Stimulated activated CD4-positive, alpha-beta T cell treated with anti-CD3 and anti-CD28 coated beads, Interleukin-4, amount 100 ng/mL, for 4 hours (primary cell): ENCODE data around the gene SOX1.

Experiments used
- DNase-seq, 2 experiments: peaks; one replicate each; pipeline ENCODE4 v3.0.0-alpha.2; 2020

SOX1 gene

GRCh38 chr13:112110479-112110878 lies 43.5 kb downstream of the SOX1 start:
- DNase-seq: no peak

DNA sequence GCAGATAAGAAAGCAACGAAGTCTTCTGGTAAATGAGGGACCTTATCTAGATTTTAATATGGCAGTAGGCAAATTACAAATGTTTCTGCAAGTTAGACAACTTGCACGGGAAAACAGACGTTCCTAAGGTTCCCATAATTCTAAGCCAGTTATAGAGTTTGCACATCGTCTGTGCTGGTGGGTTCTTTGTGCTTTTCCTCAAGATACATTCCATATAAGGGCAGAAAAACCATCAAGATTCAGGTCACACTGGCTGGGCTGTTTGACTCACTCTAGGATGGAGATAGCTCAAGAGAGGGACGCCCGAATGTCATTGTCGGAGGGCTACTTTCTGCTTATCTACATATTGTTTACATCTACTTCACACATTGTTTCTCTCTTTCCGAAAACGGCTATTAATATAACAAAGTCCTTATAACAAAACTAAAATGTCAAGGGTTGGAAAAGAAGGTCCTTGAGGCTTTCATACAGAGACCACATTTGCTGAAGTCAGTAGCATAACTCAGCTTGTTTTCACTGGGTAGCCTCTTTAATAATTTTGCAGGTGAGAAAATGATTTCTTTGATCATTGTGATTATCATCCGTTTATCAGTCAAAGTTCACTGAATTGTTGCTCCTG lies 44.4 kb downstream of the SOX1 start:
- DNase-seq: no peak

DNA sequence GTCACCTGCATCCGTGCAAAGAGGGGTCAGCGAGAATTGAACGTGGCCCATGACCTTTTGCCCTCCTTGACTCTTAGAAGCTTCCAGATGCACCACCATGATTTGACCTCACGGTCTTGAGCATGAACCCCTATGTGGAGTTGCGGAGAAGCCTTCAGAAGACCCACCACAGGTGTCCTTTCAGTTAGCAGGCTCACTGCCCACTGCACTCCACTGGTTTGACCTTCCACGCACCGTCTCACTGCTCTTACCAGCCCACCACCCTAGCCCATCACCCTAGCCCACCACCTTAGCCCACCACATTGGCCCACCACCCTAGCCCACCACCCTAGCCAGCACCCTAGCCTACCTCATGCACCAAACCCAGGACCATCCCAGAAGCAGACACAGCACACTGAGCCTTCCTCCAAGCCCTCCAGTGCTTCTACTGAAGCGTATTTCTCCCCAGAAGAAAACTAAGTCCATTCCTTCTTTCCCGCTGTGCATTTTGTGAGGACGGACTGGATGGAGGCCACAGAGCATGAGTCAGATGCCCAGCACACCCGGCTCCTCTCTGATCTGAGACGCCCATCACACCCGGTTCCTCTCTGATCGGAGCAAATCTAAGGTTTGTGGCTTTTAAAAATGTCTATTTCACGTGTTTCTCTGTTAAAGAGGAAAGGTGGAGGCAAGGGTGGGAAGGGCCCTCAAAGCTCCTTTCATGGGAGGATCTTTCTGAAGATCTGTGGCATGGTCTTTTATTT lies 45.8 kb downstream of the SOX1 start:
- DNase-seq: no peak

DNA sequence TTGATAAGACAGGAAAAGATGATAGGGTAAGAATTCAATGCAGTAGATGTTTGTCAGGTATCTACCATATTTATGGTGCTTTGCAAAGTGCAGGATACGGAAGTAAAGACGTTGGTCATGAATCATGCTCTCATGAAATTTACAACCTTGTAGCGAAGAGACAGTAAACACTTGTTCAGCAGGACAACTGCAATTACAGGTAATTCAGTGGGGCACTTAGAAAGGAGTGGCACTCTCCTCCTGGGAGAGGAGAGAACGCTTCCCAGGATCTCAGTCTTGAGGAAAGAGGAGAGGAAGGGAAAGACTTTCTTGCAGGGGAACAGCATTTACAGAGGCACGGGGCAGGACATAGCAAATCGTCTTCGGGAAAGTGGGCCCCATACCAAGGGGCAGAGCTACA lies 46.4 kb downstream of the SOX1 start:
- DNase-seq: no peak

GRCh38 chr13:112113851-112114250 lies 46.9 kb downstream of the SOX1 start:
- no peak for DNase-seq

DNA sequence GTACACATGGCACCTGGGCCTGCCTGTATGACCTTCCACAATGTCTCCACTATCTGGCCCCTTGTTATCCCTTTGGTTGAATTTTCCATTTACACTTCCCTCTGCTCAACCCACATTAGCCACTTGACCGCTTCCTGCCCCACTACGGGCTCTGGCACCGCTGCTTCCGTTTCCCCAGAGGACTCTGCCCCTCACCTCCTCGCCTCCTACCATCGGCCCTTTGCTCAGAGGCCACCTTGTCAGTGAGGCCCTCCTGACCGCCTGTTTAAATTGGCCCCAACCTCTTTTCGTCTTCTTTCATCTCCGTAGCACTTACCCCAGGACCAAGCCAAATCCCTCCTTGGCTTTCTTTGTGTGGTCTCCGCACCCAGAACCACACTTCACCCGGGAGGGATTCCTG lies 47.4 kb downstream of the SOX1 start:
- DNase-seq: no peak

DNA sequence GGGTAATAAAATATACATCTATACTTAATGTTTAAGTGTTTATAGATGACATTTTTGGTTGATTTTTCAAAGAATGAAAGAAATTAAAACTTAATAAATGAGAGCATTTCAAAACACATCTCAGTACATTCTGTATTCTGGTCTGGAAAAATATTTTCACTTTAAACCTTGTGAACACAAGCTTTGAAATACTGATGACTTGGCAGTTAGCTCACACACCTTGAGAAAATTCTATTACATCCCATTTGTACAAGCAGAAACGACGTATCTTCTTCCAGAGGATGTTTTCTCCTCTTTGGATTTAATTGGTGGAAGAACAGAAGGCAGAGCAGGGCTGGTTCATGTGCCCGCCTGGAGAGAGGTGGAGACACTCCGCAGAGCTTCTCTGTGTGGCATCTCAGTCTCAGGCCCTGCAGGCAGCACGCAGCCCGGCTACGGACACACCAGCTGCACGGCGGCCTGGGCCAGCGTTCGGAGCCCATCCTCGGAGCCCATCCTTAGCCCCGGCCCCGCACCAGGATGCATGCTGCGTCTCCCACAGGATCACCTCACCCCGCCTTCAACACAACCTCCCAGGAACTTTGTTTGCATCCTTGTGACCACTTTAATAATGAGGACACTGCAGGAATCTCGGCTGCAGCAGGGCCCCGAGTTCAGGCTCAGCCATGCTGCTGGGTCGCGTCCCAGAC lies 48.6 kb downstream of the SOX1 start:
- no peak for DNase-seq

- DNase-seq: no peak
Measured at GRCh38 chr13:112116187-112116950, 49.4 kb downstream of the SOX1 start.

- no peak for DNase-seq
Measured at GRCh38 chr13:112117258-112117954, 50.5 kb downstream of the SOX1 start.

- DNase-seq: no peak
Measured at GRCh38 chr13:112117955-112118302, 51.0 kb downstream of the SOX1 start.

GRCh38 chr13:112118451-112119064 lies 51.6 kb downstream of the SOX1 start:
- DNase-seq: no peak

DNA sequence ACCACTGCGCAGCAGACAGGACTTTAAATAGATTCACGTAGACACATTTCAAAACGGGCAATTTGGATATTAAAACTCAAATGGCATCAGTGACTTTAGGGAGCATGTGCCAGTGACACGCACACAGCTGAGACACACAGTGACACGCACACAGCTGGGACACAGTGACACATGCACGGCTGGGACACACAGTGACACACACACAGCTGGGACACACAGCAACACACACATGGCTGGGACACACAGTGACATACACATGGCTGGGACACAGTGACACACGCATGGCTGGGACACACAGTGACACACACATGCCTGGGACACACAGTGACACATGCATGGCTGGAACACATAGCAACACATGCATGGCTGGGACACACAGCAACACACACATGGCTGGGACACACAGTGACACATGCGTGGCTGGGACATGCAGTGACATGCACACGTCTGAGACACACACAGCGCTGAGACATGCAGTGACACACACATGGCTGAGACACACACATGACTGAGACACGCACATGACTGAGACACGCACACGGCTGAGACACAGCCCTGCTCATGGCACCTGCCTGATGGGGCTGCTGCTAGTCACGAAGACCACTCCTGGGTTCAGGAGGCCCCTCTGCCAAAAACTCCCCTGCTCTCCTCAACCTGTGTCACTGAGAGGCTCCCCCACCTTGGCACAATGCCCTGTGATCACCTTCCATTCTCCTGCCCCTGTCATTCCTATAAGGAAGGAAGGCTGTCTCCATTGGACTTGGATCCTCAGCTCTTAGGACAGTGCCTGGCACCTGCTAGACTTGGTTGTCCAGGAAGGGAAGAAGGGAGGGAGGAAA lies 52.5 kb downstream of the SOX1 start:
- DNase-seq: no peak

- DNase-seq: no peak
Measured at GRCh38 chr13:112120031-112120373, 53.1 kb downstream of the SOX1 start.
